Mammary epithelial cell (primary cell): ENCODE measurements around the gene THAP12.

ENCODE experiments used
- CTCF ChIP-seq, 2 donors: IDR thresholded peaks in 1 of 2; conservative IDR thresholded peaks in 1 of 2; 2 replicates each; pipeline ENCODE4 v1.5.1; 2011 to 2012; ENCODE audit warnings: inconsistent platforms in 2 of 2, low read length in 2 of 2, mild to moderate bottlenecking in 2 of 2, control low read depth in 1 of 2, low read depth in 1 of 2; ENCODE audit not compliant: insufficient read depth in 1 of 2; ENCODE audit errors: extremely low read depth in 1 of 2
- EZH2 ChIP-seq: IDR thresholded peaks from 2 replicates; pipeline ENCODE4 v1.6.1; 2012; ENCODE audit warnings: low read length, inconsistent platforms, borderline replicate concordance

GRCh38 chr11:76424379-76424778, 43.4 kb upstream of the THAP12 start:
- TF ChIP-seq CTCF (conservative IDR thresholded peaks at IDR 0.05 in 1 of 2, IDR thresholded peaks at IDR 0.05 in 1 of 2; ENCODE audit: extremely low read depth in 1 of 2, insufficient read depth in 1 of 2, low read depth in 1 of 2, low read length in 2 of 2) (no peak), EZH2 (no peak)
